Uterus (tissue), 2 donors: Measurements from ENCODE around the gene DGKG.

Experiments used
- CTCF ChIP-seq, 4 experiments: fragments of 200-600 bp in 2 of 4; fragments of 450-650 bp in 2 of 4; sonication (generic) in 2 of 4; IDR thresholded peaks; one replicate each; pipeline ENCODE4 v1.5.1; 2016 to 2019; ENCODE audit warnings: antibody characterized with exemption in 4 of 4, mild to moderate bottlenecking in 2 of 4, moderate library complexity in 1 of 4
- POLR2A ChIP-seq, 2 donors: fragments of 450-650 bp; IDR thresholded peaks; one replicate each; pipeline ENCODE4 v1.6.1; 2016; ENCODE audit warnings: antibody characterized with exemption in 2 of 2, mild to moderate bottlenecking in 1 of 2, moderate library complexity in 1 of 2

DNA sequence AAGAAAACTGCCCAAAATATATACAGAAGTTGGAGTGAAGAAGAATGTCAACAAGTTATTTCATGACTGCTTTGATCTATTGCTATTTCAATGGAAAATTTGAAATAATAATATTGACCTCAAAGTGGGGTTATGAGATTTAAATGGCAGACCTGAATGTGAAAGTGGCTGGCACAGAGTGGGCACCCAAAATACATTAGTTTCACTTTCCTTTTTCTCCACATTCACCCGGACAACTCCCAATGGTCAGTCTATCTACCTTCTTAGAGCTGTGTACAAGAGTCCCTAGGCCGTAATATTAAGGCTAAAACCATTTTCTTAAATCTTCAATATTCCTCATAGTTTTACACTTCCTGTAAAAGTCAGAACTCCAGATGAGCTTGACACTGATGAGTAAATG lies 191.5 kb downstream of the DGKG start:
- TF ChIP-seq CTCF (IDR thresholded peaks at IDR 0.05) (no peak), POLR2A (IDR thresholded peaks at IDR 0.05) (no peak)
